K562 (cell line): Measurements from ENCODE around the gene NES. TPM values are rescaled to one million over a fixed set of nuclear protein-coding genes. Genes with fewer than 3 reads are reported as not detected.

ENCODE experiments used
- ATAC-seq: fragments of 200-7000 bp; cut with Tn5 transposase; 3 replicates; pipeline ENCODE4 v1.9.1; 2020; ENCODE audit warnings: moderate library complexity
- BruUV-seq: library from RNA; stranded (reverse); fragments of 400-500 nt; replicated peaks from 2 replicates; lab custom pipeline; 2021; lab: Mats Ljungman, UMichigan
- CTCF ChIA-PET: fragments of 300-600 bp; formaldehyde crosslinking; extraction: SDS; loops from one replicate; lab custom pipeline; 2021; ENCODE audit warnings: low intra/inter-chr PET ratio; lab: Yijun Ruan, JAX
- POLR2A ChIA-PET: fragments of 300-600, 350-650 bp; sonication (Branson Sonifier 250); formaldehyde crosslinking; extraction: SDS; loops from one replicate; lab custom pipeline; 2021; ENCODE audit warnings: antibody characterized with exemption, inconsistent platforms; lab: Yijun Ruan, JAX
- DNase-seq, 4 experiments: peaks; one replicate each; pipeline versions ENCODE4 v3.0.0 to v3.0.0-alpha.2; 2011 to 2018; ENCODE audit warnings: low spot score in 3 of 4, mixed read lengths in 3 of 4; ENCODE audit errors: extremely low read depth in 1 of 4
- FAIRE-seq: peaks from 2 replicates; lab custom pipeline; 2011; peaks lifted over from hg19 to GRCh38; lab: Jason Lieb, UNC
- H2AFZ ChIP-seq: 2 replicates; pipeline ENCODE4 v1.6.0; 2011; ENCODE audit warnings: low read depth, low read length, control low read depth, inconsistent platforms
- H3K27ac ChIP-seq: fragments of 200-600 bp; 3 replicates; pipeline ENCODE4 v1.8.0; 2011; ENCODE audit warnings: low read depth, mild to moderate bottlenecking, control low read depth, inconsistent platforms, low read length, moderate library complexity, mixed read lengths; ENCODE audit errors: extremely low read depth
- H3K27me3 ChIP-seq, 2 experiments: fragments of 300-600 bp in 1 of 2; 2 replicates in 1 of 2; 3 replicates in 1 of 2; pipeline versions ENCODE4 v1.6.0 to v1.8.0; 2011; ENCODE audit warnings: inconsistent platforms in 2 of 2, low read length in 2 of 2, mild to moderate bottlenecking in 1 of 2, mixed read lengths in 1 of 2, moderate library complexity in 1 of 2; ENCODE audit not compliant: control insufficient read depth in 2 of 2, insufficient read depth in 2 of 2
- H3K36me3 ChIP-seq: fragments of 300-600 bp; 3 replicates; pipeline ENCODE4 v1.8.0; 2011; ENCODE audit warnings: mild to moderate bottlenecking, low read length, inconsistent platforms; ENCODE audit not compliant: control insufficient read depth, insufficient read depth
- H3K4me1 ChIP-seq, 2 experiments: fragments of 200-600 bp in 1 of 2; replicated peaks in 1 of 2; 2 replicates in 1 of 2; 3 replicates in 1 of 2; pipeline versions ENCODE4 v1.5.1 to v1.8.0; 2011; ENCODE audit warnings: inconsistent platforms in 2 of 2, low read length in 2 of 2, mild to moderate bottlenecking in 1 of 2, mixed read lengths in 1 of 2, moderate library complexity in 1 of 2; ENCODE audit not compliant: control insufficient read depth in 2 of 2, insufficient read depth in 2 of 2
- H3K4me2 ChIP-seq: 2 replicates; pipeline ENCODE4 v1.6.1; 2011; ENCODE audit warnings: low read length, control low read depth, inconsistent platforms, mixed read lengths; ENCODE audit not compliant: insufficient read depth
- H3K4me3 ChIP-seq: fragments of 200-600 bp; sonication (generic), shearing (Covaris generic); 2 replicates; pipeline ENCODE4 v1.5.1; 2016; ENCODE audit warnings: control low read depth, inconsistent platforms
- H3K79me2 ChIP-seq: fragments of 200-600 bp; 3 replicates; pipeline ENCODE4 v1.8.0; 2011; ENCODE audit warnings: low read length, inconsistent platforms; ENCODE audit not compliant: control insufficient read depth, insufficient read depth
- H3K9ac ChIP-seq, 2 experiments: 2 replicates each; pipeline versions ENCODE4 v1.6.0 to v1.6.1; 2011; ENCODE audit warnings: low read depth in 2 of 2, low read length in 2 of 2, control low read depth in 1 of 2, inconsistent platforms in 1 of 2, mild to moderate bottlenecking in 1 of 2, mixed read lengths in 1 of 2; ENCODE audit not compliant: insufficient read depth in 1 of 2
- H3K9me1 ChIP-seq: one replicate; pipeline ENCODE4 v1.6.0; 2011; ENCODE audit warnings: inconsistent platforms, mild to moderate bottlenecking, low read length, moderate library complexity; ENCODE audit not compliant: control insufficient read depth, insufficient read depth
- H3K9me3 ChIP-seq: replicated peaks from 2 replicates; pipeline ENCODE4 v1.5.1; 2011; ENCODE audit warnings: low read depth, low read length, inconsistent platforms; ENCODE audit not compliant: control insufficient read depth, insufficient read depth
- H4K20me1 ChIP-seq: replicated peaks from 2 replicates; pipeline ENCODE4 v1.6.1; 2011; ENCODE audit warnings: low read length, inconsistent platforms, mixed read lengths; ENCODE audit not compliant: control insufficient read depth, insufficient read depth
- HDAC3 ChIP-seq: fragments of 450-650 bp; IDR thresholded peaks from 2 replicates; pipeline ENCODE4 v1.6.1; 2018; ENCODE audit warnings: borderline replicate concordance, mild to moderate bottlenecking, moderate library complexity; ENCODE audit not compliant: partially characterized antibody
- MTA3 ChIP-seq: fragments of 450-650 bp; formaldehyde crosslinking; IDR thresholded peaks from 2 replicates; pipeline ENCODE4 v1.6.1; 2017; ENCODE audit warnings: mild to moderate bottlenecking, borderline replicate concordance
- NFIC ChIP-seq: fragments of 450-650 bp; IDR thresholded peaks from 2 replicates; pipeline ENCODE4 v1.6.1; 2017; ENCODE audit warnings: mild to moderate bottlenecking, inconsistent platforms
- PHF8 ChIP-seq: fragments of 200-600 bp; sonication (generic); IDR thresholded peaks from 2 replicates; pipeline ENCODE4 v1.6.1; 2012; ENCODE audit warnings: mixed run types, mild to moderate bottlenecking, inconsistent platforms, low read length, moderate library complexity, borderline replicate concordance
- RBBP5 ChIP-seq: fragments of 200-600 bp; sonication (generic); IDR thresholded peaks from 2 replicates; pipeline ENCODE4 v1.6.1; 2012; ENCODE audit warnings: borderline replicate concordance, mild to moderate bottlenecking, low read length, control low read depth, inconsistent platforms; ENCODE audit not compliant: insufficient read depth, poor library complexity, severe bottlenecking
- SMARCA5 ChIP-seq: fragments of 450-650 bp; IDR thresholded peaks from 2 replicates; pipeline ENCODE4 v1.6.1; 2016
- TBP ChIP-seq: optimal IDR thresholded peaks from 2 replicates; pipeline ENCODE3; 2011; ENCODE audit warnings: low read depth, low read length, improper control_type of control experiment
- ZBTB34 ChIP-seq: fragments of 250-450 bp; sonication (Bioruptor Pico); IDR thresholded peaks from 2 replicates; pipeline ENCODE4 v1.8.0; 2021; ENCODE audit warnings: mild to moderate bottlenecking, moderate library complexity
- ZNF174 ChIP-seq: fragments of 250-450 bp; sonication (Bioruptor Pico); IDR thresholded peaks from 2 replicates; pipeline ENCODE4 v1.4.0; 2020; ENCODE audit warnings: mild to moderate bottlenecking
- WGBS: fragments of 100-300 bp; shearing (Covaris generic); methylation state at CpG from one replicate; pipeline ENCODE4 v1.1.6; 2016; ENCODE audit warnings: low coverage, mixed read lengths; ENCODE audit not compliant: insufficient coverage; ENCODE audit errors: missing lambda C conversion rate; 5-methylcytosine and 5-hydroxymethylcytosine counted together
- in situ Hi-C: fragments of 300-500 bp; cut with MboI; formaldehyde crosslinking; loops from 4 replicates; pipeline ENCODE4 v1.15.0; 2018; ENCODE audit warnings: inconsistent platforms, mixed read lengths
- intact Hi-C: fragments of 100-400 bp; cut with micrococcal nuclease; formaldehyde crosslinking; loops from 2 replicates; pipeline ENCODE4 v1.14.2; 2022
- polyA plus RNA-seq, 8 experiments: library from polyadenylated mRNA; depleted of rRNA in 4 of 8; stranded (reverse) in 5 of 8; unstranded in 3 of 8; fragments of >200 nt; fragmentation: Nextera tagmentation in 2 of 8; fragmentation: Illumina TruSeq in 1 of 8; extraction: Ambion mirVana in 2 of 8; extraction: Trizol in 1 of 8; gene quantifications; 2 replicates each; pipeline versions ENCODE4 v1.2.1 to v1.2.3, GENCODE V29; 2011 to 2014; ENCODE audit warnings: inconsistent platforms in 1 of 8, missing spikeins in 1 of 8
- total RNA-seq, 7 experiments: library from RNA; depleted of rRNA in 6 of 7; stranded (reverse); fragments of >200 nt in 6 of 7; fragmentation: Illumina TruSeq in 2 of 7; extraction: Trizol in 2 of 7; gene quantifications; 2 replicates each; pipeline versions ENCODE4 v1.2.1 to v1.2.3, GENCODE V29; 2011 to 2021; ENCODE audit warnings: low replicate concordance in 1 of 7
- TF ChIP-seq, protein P1 (sequence below): sonication (generic); formaldehyde crosslinking; IDR thresholded peaks from 2 replicates; pipeline ENCODE4 v1.8.0; 2022; ENCODE audit warnings: mild to moderate bottlenecking, low read depth, missing genetic modification reagents
- TF ChIP-seq, protein P2 (sequence below): fragments of 450-650 bp; IDR thresholded peaks from 2 replicates; pipeline ENCODE4 v1.6.1; 2017; ENCODE audit warnings: antibody characterized with exemption, mild to moderate bottlenecking

Gene NES
- total and polyA plus RNA-seq, 9 of the 15 experiments (the other 6 are each of a cell fraction or from before 2014, with no cell fraction given) = 0.10 to 8.6 (median 4.2) TPM

- TF ChIP-seq PHF8 = peak; percentile 67; the same call in 1 of the 2 replicates
Measured at GRCh38 chr1:156692925-156693847, 16.0 kb upstream of the NES start (continued).

DNA sequence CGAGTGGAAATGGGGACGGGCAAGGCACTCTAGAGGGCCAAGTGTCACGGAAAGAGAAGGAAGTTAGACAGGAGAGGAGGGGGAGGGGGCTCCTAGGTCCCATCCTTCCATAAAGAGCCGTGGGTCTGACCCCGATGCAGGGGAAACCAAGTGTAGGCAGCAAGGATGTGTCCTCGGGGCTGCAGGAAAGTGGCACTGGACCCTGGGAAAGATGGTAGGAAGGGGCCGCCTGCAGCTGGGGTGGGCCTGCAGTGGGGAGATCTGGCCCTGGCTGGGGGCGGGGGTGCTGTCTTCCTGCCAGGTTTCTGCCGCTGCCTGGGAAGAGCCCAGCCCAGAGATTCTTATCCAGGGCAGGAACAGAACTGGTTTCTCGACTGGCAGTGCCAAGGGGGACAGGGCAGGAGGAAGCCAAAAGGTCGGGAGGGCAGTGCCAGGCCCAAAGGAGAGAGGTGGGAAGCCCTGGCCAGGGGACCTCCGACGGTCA lies 15.3 kb upstream of the NES start:
- intact Hi-C loops = no loop called here
- Histone ChIP-seq H3K4me1 (peaks cover 49 to 62% of the 10 kb centered on the region in 2 experiments), H3K36me3 (no peaks in the 10 kb centered on the region), H3K4me2 (peak overlapping the region; percentile 72), H3K27ac (peak overlapping the region; percentile 91; the same call in 2 of the 3 replicates), H3K79me2 (0 out of 3 replicates have a peak, but pooled peaks cover 3% of the 10 kb centered on the region), H3K9me1 (no peaks in the 10 kb centered on the region), H4K20me1 (no peaks in the 10 kb centered on the region), H3K9me3 (no peaks in the 10 kb centered on the region), H2AFZ (peak overlapping the region; percentile 92), H3K4me3 (peak overlapping the region; percentile 28), H3K9ac (peak overlapping the region; percentile 49 to 92; a peak in 3 of 4 replicates), H3K27me3 (no peaks in the 10 kb centered on the region)
- ChIA-PET CTCF (interaction anchor here (1.1 to 6.6 kb wide), 2 partner anchors 13 to 34 kb away, joined by 4 to 143 read pairs; partner anchors contain the start of genes CRABP2, ISG20L2 and METTL25B), POLR2A (interaction anchor here (0.6 to 5.9 kb wide), 9 partner anchors 8 to 165 kb away, joined by 3 to 60 read pairs (median 3); partner anchors contain the start of genes ISG20L2, METTL25B, MRPL24 and NES)
- in situ Hi-C loops = no loop called here
- DNase-seq (peak in 2 of 4 experiments; percentile 39 to 50), FAIRE-seq (no peak), ATAC-seq (no peak)
- no TSS peak for BruUV-seq
- 14% methylated on average over 9 of the region's 13 CpGs for WGBS
- TF ChIP-seq, protein P1, sequence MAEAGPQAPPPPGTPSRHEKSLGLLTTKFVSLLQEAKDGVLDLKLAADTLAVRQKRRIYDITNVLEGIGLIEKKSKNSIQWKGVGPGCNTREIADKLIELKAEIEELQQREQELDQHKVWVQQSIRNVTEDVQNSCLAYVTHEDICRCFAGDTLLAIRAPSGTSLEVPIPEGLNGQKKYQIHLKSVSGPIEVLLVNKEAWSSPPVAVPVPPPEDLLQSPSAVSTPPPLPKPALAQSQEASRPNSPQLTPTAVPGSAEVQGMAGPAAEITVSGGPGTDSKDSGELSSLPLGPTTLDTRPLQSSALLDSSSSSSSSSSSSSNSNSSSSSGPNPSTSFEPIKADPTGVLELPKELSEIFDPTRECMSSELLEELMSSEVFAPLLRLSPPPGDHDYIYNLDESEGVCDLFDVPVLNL (CRISPR knock-in tag) = no peak
- TF ChIP-seq MTA3 (no peak), ZBTB34 (CRISPR knock-in tag) (no peak), NFIC (peak; percentile 15; the same call in 1 of the 2 replicates), TBP (no peak), SMARCA5 (no peak), HDAC3 (no peak), RBBP5 (peak; percentile 6), ZNF174 (no peak)
- TF ChIP-seq, protein P2, sequence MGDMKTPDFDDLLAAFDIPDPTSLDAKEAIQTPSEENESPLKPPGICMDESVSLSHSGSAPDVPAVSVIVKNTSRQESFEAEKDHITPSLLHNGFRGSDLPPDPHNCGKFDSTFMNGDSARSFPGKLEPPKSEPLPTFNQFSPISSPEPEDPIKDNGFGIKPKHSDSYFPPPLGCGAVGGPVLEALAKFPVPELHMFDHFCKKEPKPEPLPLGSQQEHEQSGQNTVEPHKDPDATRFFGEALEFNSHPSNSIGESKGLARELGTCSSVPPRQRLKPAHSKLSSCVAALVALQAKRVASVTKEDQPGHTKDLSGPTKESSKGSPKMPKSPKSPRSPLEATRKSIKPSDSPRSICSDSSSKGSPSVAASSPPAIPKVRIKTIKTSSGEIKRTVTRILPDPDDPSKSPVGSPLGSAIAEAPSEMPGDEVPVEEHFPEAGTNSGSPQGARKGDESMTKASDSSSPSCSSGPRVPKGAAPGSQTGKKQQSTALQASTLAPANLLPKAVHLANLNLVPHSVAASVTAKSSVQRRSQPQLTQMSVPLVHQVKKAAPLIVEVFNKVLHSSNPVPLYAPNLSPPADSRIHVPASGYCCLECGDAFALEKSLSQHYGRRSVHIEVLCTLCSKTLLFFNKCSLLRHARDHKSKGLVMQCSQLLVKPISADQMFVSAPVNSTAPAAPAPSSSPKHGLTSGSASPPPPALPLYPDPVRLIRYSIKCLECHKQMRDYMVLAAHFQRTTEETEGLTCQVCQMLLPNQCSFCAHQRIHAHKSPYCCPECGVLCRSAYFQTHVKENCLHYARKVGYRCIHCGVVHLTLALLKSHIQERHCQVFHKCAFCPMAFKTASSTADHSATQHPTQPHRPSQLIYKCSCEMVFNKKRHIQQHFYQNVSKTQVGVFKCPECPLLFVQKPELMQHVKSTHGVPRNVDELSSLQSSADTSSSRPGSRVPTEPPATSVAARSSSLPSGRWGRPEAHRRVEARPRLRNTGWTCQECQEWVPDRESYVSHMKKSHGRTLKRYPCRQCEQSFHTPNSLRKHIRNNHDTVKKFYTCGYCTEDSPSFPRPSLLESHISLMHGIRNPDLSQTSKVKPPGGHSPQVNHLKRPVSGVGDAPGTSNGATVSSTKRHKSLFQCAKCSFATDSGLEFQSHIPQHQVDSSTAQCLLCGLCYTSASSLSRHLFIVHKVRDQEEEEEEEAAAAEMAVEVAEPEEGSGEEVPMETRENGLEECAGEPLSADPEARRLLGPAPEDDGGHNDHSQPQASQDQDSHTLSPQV = 0 out of 2 replicates have a peak, but pooled peaks have one; percentile 62
